Measurements from ENCODE around the gene AKR1B1. TPM values are rescaled to one million over a fixed set of nuclear protein-coding genes. Genes with fewer than 3 reads are reported as not detected.

AKR1B1 gene
- total and polyA plus RNA-seq, 9 of the 15 experiments (the other 6 are each of a cell fraction or from before 2014, with no cell fraction given), result 2.0 to 10.6 (median 6.2) TPM

DNA sequence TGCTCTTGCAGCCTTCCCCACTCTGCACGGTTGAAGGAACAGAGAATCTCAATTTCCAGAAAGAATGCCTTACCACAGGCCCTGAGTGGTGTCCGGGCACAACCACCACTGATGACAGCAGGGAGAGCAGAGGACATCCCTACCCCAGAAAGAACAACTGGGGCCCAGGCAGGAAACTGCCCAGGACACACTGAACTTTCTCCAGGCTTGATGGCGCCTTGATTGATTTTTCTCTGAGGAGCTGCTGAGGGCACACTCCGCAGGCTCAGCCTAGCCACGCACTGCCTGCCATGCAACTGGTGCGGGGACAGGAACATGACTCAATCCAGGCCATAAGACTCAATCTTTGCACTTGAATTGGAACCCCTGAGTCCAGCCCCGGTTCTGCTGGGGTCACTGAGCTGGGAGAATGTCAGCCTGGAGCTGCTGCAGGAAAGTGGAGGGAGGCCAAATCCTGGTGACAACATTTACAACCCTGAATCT, 5.9 kb downstream of the AKR1B1 start:
- no peaks in the 10 kb centered on the region for H3K9me3 ChIP-seq (replicated peaks; ENCODE audit: control insufficient read depth, insufficient read depth, low read depth, low read length)
- no peak overlapping the region for H3K9ac ChIP-seq (ENCODE audit: insufficient read depth in 1 of 2, low read depth in 2 of 2, low read length in 2 of 2)
- peaks cover 23 to 61% of the 10 kb centered on the region in 2 experiments for H3K27me3 ChIP-seq (ENCODE audit: control insufficient read depth in 2 of 2, insufficient read depth in 2 of 2, low read length in 2 of 2)
- in situ Hi-C loops (cut with MboI), result no loop called here
- no peak for ATAC-seq
- whole genome bisulfite sequencing (ENCODE audit: insufficient coverage, low coverage, missing lambda C conversion rate), result 8% methylated on average over 7 of the region's 7 CpGs
- no peak overlapping the region for H2AFZ ChIP-seq (ENCODE audit: low read depth, low read length)
- no peak for DNase-seq (ENCODE audit: extremely low read depth in 1 of 4, low spot score in 3 of 4)
- H3K4me1 ChIP-seq (replicated peaks in 1 of 2; ENCODE audit: control insufficient read depth in 2 of 2, insufficient read depth in 2 of 2, low read length in 2 of 2), result peaks cover 10 to 11% of the 10 kb centered on the region in 2 experiments
- H3K79me2 ChIP-seq (ENCODE audit: control insufficient read depth, insufficient read depth, low read length), result no peaks in the 10 kb centered on the region
- intact Hi-C loops (cut with micrococcal nuclease), result no loop called here
- no peaks in the 10 kb centered on the region for H3K36me3 ChIP-seq (ENCODE audit: control insufficient read depth, insufficient read depth, low read length)
- H3K4me2 ChIP-seq (ENCODE audit: insufficient read depth, low read length), result no peak overlapping the region
- no TSS peak for BruUV-seq (replicated peaks)
- H3K4me3 ChIP-seq, result no peak overlapping the region
- no peak for TF ChIP-seq MAFG (tag; conservative IDR thresholded peaks at IDR 0.05)
- no peak for TF ChIP-seq PPARD (CRISPR knock-in tag; IDR thresholded peaks at IDR 0.05)
- no peak for TF ChIP-seq SNRNP70 (optimal IDR thresholded peaks at IDR 0.05; ENCODE audit: low read depth, low read length)
- no peak for TF ChIP-seq FUS (optimal IDR thresholded peaks at IDR 0.05; ENCODE audit: low read depth, low read length)
- no peak for TF ChIP-seq SP1 (CRISPR knock-in tag; IDR thresholded peaks at IDR 0.05)
- no peak for TF ChIP-seq ERF (CRISPR knock-in tag; IDR thresholded peaks at IDR 0.05)
- TF ChIP-seq ARNT (IDR thresholded peaks at IDR 0.05), result no peak
- TF ChIP-seq PHTF2 (CRISPR knock-in tag; IDR thresholded peaks at IDR 0.05), result no peak
- no peak for TF ChIP-seq ZNF197 (CRISPR knock-in tag; IDR thresholded peaks at IDR 0.05; ENCODE audit: low read depth)
- TF ChIP-seq MBD2 (IDR thresholded peaks at IDR 0.05; ENCODE audit: borderline replicate concordance, low read depth), result no peak
- TF ChIP-seq ZNF174 (CRISPR knock-in tag; IDR thresholded peaks at IDR 0.05), result no peak
- TF ChIP-seq, protein P1, sequence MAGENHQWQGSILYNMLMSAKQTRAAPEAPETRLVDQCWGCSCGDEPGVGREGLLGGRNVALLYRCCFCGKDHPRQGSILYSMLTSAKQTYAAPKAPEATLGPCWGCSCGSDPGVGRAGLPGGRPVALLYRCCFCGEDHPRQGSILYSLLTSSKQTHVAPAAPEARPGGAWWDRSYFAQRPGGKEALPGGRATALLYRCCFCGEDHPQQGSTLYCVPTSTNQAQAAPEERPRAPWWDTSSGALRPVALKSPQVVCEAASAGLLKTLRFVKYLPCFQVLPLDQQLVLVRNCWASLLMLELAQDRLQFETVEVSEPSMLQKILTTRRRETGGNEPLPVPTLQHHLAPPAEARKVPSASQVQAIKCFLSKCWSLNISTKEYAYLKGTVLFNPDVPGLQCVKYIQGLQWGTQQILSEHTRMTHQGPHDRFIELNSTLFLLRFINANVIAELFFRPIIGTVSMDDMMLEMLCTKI (IDR thresholded peaks at IDR 0.05; ENCODE audit: partially characterized antibody), result no peak
- TF ChIP-seq POLR3G (IDR thresholded peaks at IDR 0.05; ENCODE audit: extremely low read depth, insufficient read length, insufficient replicate concordance), result no peak
- TF ChIP-seq ZNF695 (CRISPR knock-in tag; IDR thresholded peaks at IDR 0.05), result no peak
- TF ChIP-seq RAD51 (IDR thresholded peaks at IDR 0.05; ENCODE audit: borderline replicate concordance, low read depth), result no peak
- FAIRE-seq, result no peak
- ChIA-PET POLR2A (interaction anchor here (0.6 kb wide), 1 partner anchor 629 kb away, joined by 3 read pairs; no protein-coding TSS in a partner anchor), CTCF (ENCODE audit: low intra/inter-chr PET ratio) (no interaction called here)
- H4K20me1 ChIP-seq (replicated peaks; ENCODE audit: control insufficient read depth, insufficient read depth, low read length), result no peaks in the 10 kb centered on the region
- no peaks in the 10 kb centered on the region for H3K9me1 ChIP-seq (ENCODE audit: control insufficient read depth, insufficient read depth, low read length)
- no peak overlapping the region for H3K27ac ChIP-seq (ENCODE audit: extremely low read depth, low read depth, low read length)
